HepG2 (cell line): ENCODE measurements around the gene DEFB129. TPM values are rescaled to one million over a fixed set of nuclear protein-coding genes. Genes with fewer than 3 reads are reported as not detected.

Experiments used
- CBFB ChIP-seq: sonication (generic); formaldehyde crosslinking; IDR thresholded peaks from 2 replicates; pipeline ENCODE4 v1.4.0; 2020; ENCODE audit warnings: missing genetic modification reagents
- CBX2 ChIP-seq, 2 experiments: fragments of 200-600 bp in 1 of 2; sonication (generic); formaldehyde crosslinking in 1 of 2; IDR thresholded peaks; 2 replicates each; pipeline versions ENCODE4 v1.7.0 to v1.8.1; 2018 to 2022; ENCODE audit warnings: low read depth in 2 of 2, low read length in 1 of 2, mild to moderate bottlenecking in 1 of 2, missing genetic modification reagents in 1 of 2
- FIP1L1 ChIP-seq: fragments of 200-400 bp; formaldehyde crosslinking; IDR thresholded peaks from 2 replicates; pipeline ENCODE4 v1.6.1; 2018; ENCODE audit warnings: low read depth, mild to moderate bottlenecking, low read length, moderate library complexity, borderline replicate concordance; ENCODE audit not compliant: insufficient read depth
- NCOR1 ChIP-seq: fragments of 200-600 bp; sonication (generic); IDR thresholded peaks from 2 replicates; pipeline ENCODE4 v1.7.0; 2017; ENCODE audit warnings: antibody characterized with exemption, low read length, borderline replicate concordance
- NFE2L2 ChIP-seq: fragments of 150-350 bp; IDR thresholded peaks from 2 replicates; pipeline ENCODE4 v1.6.1; 2014; ENCODE audit warnings: low read length
- NFIC ChIP-seq: IDR thresholded peaks from 2 replicates; pipeline ENCODE4 v1.6.1; 2012; ENCODE audit warnings: mild to moderate bottlenecking, low read length, inconsistent platforms
- NONO ChIP-seq, 2 experiments: fragments of 450-650 bp in 1 of 2; sonication (generic) in 1 of 2; formaldehyde crosslinking in 1 of 2; IDR thresholded peaks in 1 of 2; conservative IDR thresholded peaks in 1 of 2; 2 replicates each; pipeline versions ENCODE4 v1.6.1 to v1.8.0; 2017 to 2022; ENCODE audit warnings: mild to moderate bottlenecking in 1 of 2, missing genetic modification reagents in 1 of 2, moderate library complexity in 1 of 2
- NR2F2 ChIP-seq: IDR thresholded peaks from 2 replicates; pipeline ENCODE4 v1.6.1; 2012; ENCODE audit warnings: low read depth, inconsistent platforms, borderline replicate concordance
- RAD21 ChIP-seq: fragments of 450-650 bp; formaldehyde crosslinking; IDR thresholded peaks from 2 replicates; pipeline ENCODE4 v1.5.0; 2020; ENCODE audit warnings: mild to moderate bottlenecking
- THAP9 ChIP-seq: sonication (generic); formaldehyde crosslinking; IDR thresholded peaks from 2 replicates; pipeline ENCODE4; 2020; ENCODE audit warnings: missing genetic modification reagents, mild to moderate bottlenecking, borderline replicate concordance
- ZBTB3 ChIP-seq: sonication (generic); formaldehyde crosslinking; IDR thresholded peaks from 2 replicates; pipeline ENCODE4 v1.4.0; 2020; ENCODE audit warnings: low read depth, mild to moderate bottlenecking, moderate library complexity, missing genetic modification reagents, borderline replicate concordance
- ZBTB37 ChIP-seq: sonication (generic); formaldehyde crosslinking; IDR thresholded peaks from 2 replicates; pipeline ENCODE4 v1.4.0; 2020; ENCODE audit warnings: mild to moderate bottlenecking, missing genetic modification reagents
- ZFAT ChIP-seq: sonication (generic); formaldehyde crosslinking; conservative IDR thresholded peaks from 2 replicates; pipeline ENCODE4 v1.8.1; 2023; ENCODE audit warnings: missing genetic modification reagents, inconsistent platforms
- ZFP36L1 ChIP-seq: sonication (generic); formaldehyde crosslinking; IDR thresholded peaks from 2 replicates; pipeline ENCODE4 v1.8.0; 2022; ENCODE audit warnings: mild to moderate bottlenecking, missing genetic modification reagents, moderate library complexity
- ZKSCAN1 ChIP-seq: fragments of 150-350 bp; IDR thresholded peaks from 2 replicates; pipeline ENCODE4 v1.6.1; 2014; ENCODE audit warnings: low read length
- ZNF564 ChIP-seq: sonication (generic); formaldehyde crosslinking; IDR thresholded peaks from 2 replicates; pipeline ENCODE4 v1.8.1; 2023; ENCODE audit warnings: mild to moderate bottlenecking, missing genetic modification reagents
- ZNF569 ChIP-seq: sonication (generic); formaldehyde crosslinking; IDR thresholded peaks from 2 replicates; pipeline ENCODE4 v1.5.0; 2020; ENCODE audit warnings: mild to moderate bottlenecking, missing genetic modification reagents, moderate library complexity, borderline replicate concordance
- ZNF614 ChIP-seq: IDR thresholded peaks from 2 replicates; pipeline ENCODE4 v1.6.1; 2018; ENCODE audit warnings: missing biosample characterization, missing genetic modification reagents, inconsistent platforms, borderline replicate concordance
- ZNF780A ChIP-seq: sonication (generic); formaldehyde crosslinking; IDR thresholded peaks from 2 replicates; pipeline ENCODE4 v1.8.0; 2022; ENCODE audit warnings: mild to moderate bottlenecking, missing genetic modification reagents, moderate library complexity
- polyA plus RNA-seq, 8 experiments: library from polyadenylated mRNA; depleted of rRNA in 3 of 8; stranded (reverse) in 7 of 8; unstranded in 1 of 8; fragments of >200 nt; fragmentation: Illumina TruSeq in 4 of 8; extraction: Trizol in 4 of 8; gene quantifications; 2 replicates each; pipeline versions ENCODE4 v1.2.1 to v1.2.3, GENCODE V29; 2011 to 2016; ENCODE audit warnings: low read depth in 4 of 8, missing spikeins in 1 of 8, mixed read lengths in 1 of 8; ENCODE audit not compliant: insufficient read depth in 1 of 8
- total RNA-seq, 5 experiments: library from RNA; depleted of rRNA; stranded (reverse); fragments of >200 nt; fragmentation: Illumina TruSeq; extraction: Trizol; gene quantifications; 2 replicates each; pipeline ENCODE4 v1.2.3, GENCODE V29; 2016; ENCODE audit warnings: low read depth in 1 of 5
- TF ChIP-seq, protein P1 (sequence below): sonication (generic); formaldehyde crosslinking; IDR thresholded peaks from 2 replicates; pipeline ENCODE4 v1.8.1; 2022; ENCODE audit warnings: mild to moderate bottlenecking, missing genetic modification reagents

The DEFB129 gene
- total and polyA plus RNA-seq, 2 of the 13 experiments (the other 11 are each of a cell fraction or from before 2014, with no cell fraction given): not detected

- TF ChIP-seq NR2F2 (no peak), CBX2 (IDR thresholded peaks at IDR 0.05; ENCODE audit: low read depth, low read length) (peak; percentile 90), CBX2 (CRISPR knock-in tag; IDR thresholded peaks at IDR 0.05; ENCODE audit: low read depth) (peak; percentile 93), NCOR1 (0 out of 2 replicates have a peak, but pooled peaks have one; percentile 33), NFIC (no peak), ZNF780A (CRISPR knock-in tag) (peak; percentile 94), NONO (IDR thresholded peaks at IDR 0.05) (no peak), NONO (CRISPR knock-in tag; conservative IDR thresholded peaks at IDR 0.05) (peak; percentile 97), ZNF614 (peak; percentile 74; the same call in 1 of the 2 replicates), ZKSCAN1 (peak; percentile 72; the same call in 1 of the 2 replicates), NFE2L2 (no peak), RAD21 (peak; percentile 99), FIP1L1 (peak; percentile 85; the same call in 1 of the 2 replicates), ZFAT (CRISPR knock-in tag) (no peak; the same call in 1 of the 2 replicates), ZNF564 (CRISPR knock-in tag) (no peak; the same call in 1 of the 2 replicates), THAP9 (CRISPR knock-in tag) (peak; percentile 94), ZBTB3 (CRISPR knock-in tag) (peak; percentile 38; the same call in 1 of the 2 replicates), CBFB (CRISPR knock-in tag) (peak; percentile 80), ZBTB37 (CRISPR knock-in tag) (peak; percentile 82; the same call in 1 of the 2 replicates), ZFP36L1 (CRISPR knock-in tag) (peak; percentile 67; the same call in 1 of the 2 replicates), ZNF569 (0 out of 2 replicates have a peak, but pooled peaks have one; percentile 37)
- TF ChIP-seq, protein P1, sequence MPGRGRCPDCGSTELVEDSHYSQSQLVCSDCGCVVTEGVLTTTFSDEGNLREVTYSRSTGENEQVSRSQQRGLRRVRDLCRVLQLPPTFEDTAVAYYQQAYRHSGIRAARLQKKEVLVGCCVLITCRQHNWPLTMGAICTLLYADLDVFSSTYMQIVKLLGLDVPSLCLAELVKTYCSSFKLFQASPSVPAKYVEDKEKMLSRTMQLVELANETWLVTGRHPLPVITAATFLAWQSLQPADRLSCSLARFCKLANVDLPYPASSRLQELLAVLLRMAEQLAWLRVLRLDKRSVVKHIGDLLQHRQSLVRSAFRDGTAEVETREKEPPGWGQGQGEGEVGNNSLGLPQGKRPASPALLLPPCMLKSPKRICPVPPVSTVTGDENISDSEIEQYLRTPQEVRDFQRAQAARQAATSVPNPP: peak; percentile 94
Observed at GRCh38 chr20:266596-267562, 39.8 kb downstream of the DEFB129 start (continued).
